ENCODE measurements around the gene RBMS3.

- TF ChIP-seq EZH2 (IDR thresholded peaks at IDR 0.05; ENCODE audit: low read length, missing control alignments), result no peak
- TF ChIP-seq CTCF (conservative IDR thresholded peaks at IDR 0.05 in 1 of 2, IDR thresholded peaks at IDR 0.05 in 1 of 2; ENCODE audit: low read depth in 1 of 2, low read length in 2 of 2), result no peak
Measured at GRCh38 chr3:29764041-29764440, 483.2 kb downstream of the RBMS3 start.
